Ovary (tissue), 9 donors: ENCODE data around the gene WASL. TPM values are rescaled to one million over a fixed set of nuclear protein-coding genes. Genes with fewer than 3 reads are reported as not detected.

Experiments
- DNase-seq, 5 donors: peaks; one replicate each; pipeline ENCODE4 v3.0.0-alpha.2; 2019 to 2020
- H3K27ac ChIP-seq, 2 donors: fragments of 200-600 bp; one replicate each; pipeline versions ENCODE4 v1.5.1 to v1.8.0; 2019 to 2022
- H3K27me3 ChIP-seq: fragments of 200-600 bp; one replicate; pipeline ENCODE4 v1.8.0; 2022
- H3K36me3 ChIP-seq: fragments of 200-600 bp; sonication (generic); one replicate; pipeline ENCODE4 v1.5.1; 2019
- H3K4me1 ChIP-seq: one replicate; pipeline ENCODE4 v1.8.1; 2013; ENCODE audit warnings: mild to moderate bottlenecking, moderate library complexity; ENCODE audit not compliant: insufficient read depth
- H3K4me3 ChIP-seq: fragments of 200-600 bp; sonication (generic); one replicate; pipeline ENCODE4 v1.5.1; 2017
- H3K9me3 ChIP-seq, 2 donors: fragments of 200-600 bp in 1 of 2; sonication (generic) in 1 of 2; one replicate each; pipeline versions ENCODE4 v1.5.1 to v1.8.1; 2013 to 2019; ENCODE audit warnings: mild to moderate bottlenecking in 1 of 2, moderate library complexity in 1 of 2
- EP300 ChIP-seq: sonication (generic); formaldehyde crosslinking; IDR thresholded peaks from one replicate; pipeline ENCODE4 v1.6.1; 2017; ENCODE audit warnings: antibody characterized with exemption
- POLR2A ChIP-seq: fragments of 450-650 bp; IDR thresholded peaks from one replicate; pipeline ENCODE4 v1.6.1; 2017; ENCODE audit warnings: antibody characterized with exemption, mild to moderate bottlenecking, moderate library complexity
- WGBS, 3 donors: extraction: QIAGEN DNeasy Blood & Tissue Kit in 1 of 3; methylation state at CpG; one replicate each; pipeline versions ENCODE4 v1.1.5 to v1.1.7; 2013 to 2017; 5-methylcytosine and 5-hydroxymethylcytosine counted together
- intact Hi-C, 4 donors: fragments of 100-400 bp; cut with DNase I; formaldehyde crosslinking; loops; one replicate each; pipeline versions ENCODE4 v1.11.0 to v1.15.1; 2022 to 2023
- polyA plus RNA-seq, 2 donors: library from polyadenylated mRNA; stranded (reverse); fragments of 200-250 nt in 1 of 2; fragments of 350-450 nt in 1 of 2; fragmentation: Illumina TruSeq in 1 of 2; extraction: RNeasy Lipid Tissue Mini Kit (QIAGEN cat#74804) in 1 of 2; gene quantifications; one replicate each; pipeline ENCODE4 v1.2.3, GENCODE V29; 2013 to 2014
- total RNA-seq, 7 donors: library from RNA; depleted of rRNA in 2 of 7; stranded (reverse); fragments of >200 nt in 2 of 7; fragmentation: NEBNext Ultra II Directional in 3 of 7; extraction: Animal tissue kit (Norgen Biotek cat#: 25700) in 3 of 7; gene quantifications; one replicate each; pipeline versions ENCODE4 v1.1.0 to v1.2.4, GENCODE V29; 2016 to 2023
- TF ChIP-seq, protein P1 (sequence below), 3 donors: fragments of 450-650 bp in 2 of 3; fragments of 200-600 bp in 1 of 3; IDR thresholded peaks; one replicate each; pipeline versions ENCODE4 v1.5.1 to v1.8.0; 2016 to 2022; ENCODE audit warnings: antibody characterized with exemption in 3 of 3, mild to moderate bottlenecking in 1 of 3
- donor health status: DM: no; HTN: no; CAD: no; lungs with moderate emphysema.
- donor health status: DM: no; HTN: no; CAD: no.
- donor health status: Bipolar disorder and iron deficiency.
- donor health status: DM: yes; HTN: yes; CAD: no.
- donor health status: DM: no; HTN: no; CAD: no.
- donor health status: DM: yes; HTN: yes; CAD: no.

Gene WASL
- total and polyA plus RNA-seq, 9 donors, result 29.1 to 71.5 (median 45.0) TPM

DNA sequence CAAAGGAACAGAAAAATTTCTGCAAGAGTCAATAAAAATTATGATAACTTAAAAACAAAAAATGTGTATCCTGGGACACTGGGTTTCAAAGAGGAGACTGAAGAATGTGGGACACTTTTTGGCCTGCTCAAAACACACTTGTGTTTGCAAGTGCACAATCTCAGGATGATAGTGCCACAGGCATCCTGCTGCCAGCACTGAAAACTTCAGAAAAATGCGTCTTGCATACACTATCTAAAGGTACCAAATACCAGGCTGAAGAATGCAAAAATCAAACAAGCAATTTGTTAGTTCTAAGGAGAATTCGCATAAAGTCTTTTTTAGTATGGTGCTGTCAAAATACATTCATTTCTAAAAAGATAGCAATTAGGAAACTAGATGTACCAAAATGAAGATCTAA, 38.1 kb downstream of the WASL start:
- DNase-seq, result no peak
- H3K27me3 ChIP-seq, result no peaks in the 10 kb centered on the region
- H3K4me1 ChIP-seq, result peaks cover 2% of the 10 kb centered on the region
- 21 to 44% (median 28%) methylated on average over 2 of the region's 2 CpGs for WGBS, 3 donors
- H3K36me3 ChIP-seq, result no peaks in the 10 kb centered on the region
- H3K4me3 ChIP-seq, result no peak overlapping the region
- H3K27ac ChIP-seq, result no peak overlapping the region
- H3K9me3 ChIP-seq, result no peaks in the 10 kb centered on the region
- no peak for TF ChIP-seq EP300
- no peak for TF ChIP-seq POLR2A
- TF ChIP-seq, protein P1, sequence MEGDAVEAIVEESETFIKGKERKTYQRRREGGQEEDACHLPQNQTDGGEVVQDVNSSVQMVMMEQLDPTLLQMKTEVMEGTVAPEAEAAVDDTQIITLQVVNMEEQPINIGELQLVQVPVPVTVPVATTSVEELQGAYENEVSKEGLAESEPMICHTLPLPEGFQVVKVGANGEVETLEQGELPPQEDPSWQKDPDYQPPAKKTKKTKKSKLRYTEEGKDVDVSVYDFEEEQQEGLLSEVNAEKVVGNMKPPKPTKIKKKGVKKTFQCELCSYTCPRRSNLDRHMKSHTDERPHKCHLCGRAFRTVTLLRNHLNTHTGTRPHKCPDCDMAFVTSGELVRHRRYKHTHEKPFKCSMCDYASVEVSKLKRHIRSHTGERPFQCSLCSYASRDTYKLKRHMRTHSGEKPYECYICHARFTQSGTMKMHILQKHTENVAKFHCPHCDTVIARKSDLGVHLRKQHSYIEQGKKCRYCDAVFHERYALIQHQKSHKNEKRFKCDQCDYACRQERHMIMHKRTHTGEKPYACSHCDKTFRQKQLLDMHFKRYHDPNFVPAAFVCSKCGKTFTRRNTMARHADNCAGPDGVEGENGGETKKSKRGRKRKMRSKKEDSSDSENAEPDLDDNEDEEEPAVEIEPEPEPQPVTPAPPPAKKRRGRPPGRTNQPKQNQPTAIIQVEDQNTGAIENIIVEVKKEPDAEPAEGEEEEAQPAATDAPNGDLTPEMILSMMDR (IDR thresholded peaks at IDR 0.05), result no peak
- intact Hi-C loops, result no loop called here

GRCh38 chr7:123709525-123709924, 39.3 kb downstream of the WASL start:
- peaks cover 2% of the 10 kb centered on the region for H3K4me1 ChIP-seq
- no peaks in the 10 kb centered on the region for H3K36me3 ChIP-seq
- WGBS, 3 donors, result 45 to 91% (median 68%) methylated on average over 2 of the region's 2 CpGs
- no peak for DNase-seq
- H3K27ac ChIP-seq, result no peak overlapping the region
- no peak overlapping the region for H3K4me3 ChIP-seq
- intact Hi-C loops, result no loop called here
- H3K27me3 ChIP-seq, result no peaks in the 10 kb centered on the region
- TF ChIP-seq, protein P1 (IDR thresholded peaks at IDR 0.05), result no peak
- no peak for TF ChIP-seq EP300
- no peaks in the 10 kb centered on the region for H3K9me3 ChIP-seq

GRCh38 chr7:123705211-123705901, 43.4 kb downstream of the WASL start:
- no peak for TF ChIP-seq POLR2A
- no peak for TF ChIP-seq EP300
- TF ChIP-seq, protein P1 (IDR thresholded peaks at IDR 0.05), result no peak
- H3K9me3 ChIP-seq, result no peaks in the 10 kb centered on the region
- DNase-seq, result no peak
- intact Hi-C loops, result no loop called here
- WGBS, 3 donors, result 77 to 93% (median 84%) methylated on average over 1 of the region's 1 CpG
- no peak overlapping the region for H3K4me3 ChIP-seq
- H3K27ac ChIP-seq, result no peak overlapping the region
- no peaks in the 10 kb centered on the region for H3K36me3 ChIP-seq
- no peaks in the 10 kb centered on the region for H3K27me3 ChIP-seq
- no peaks in the 10 kb centered on the region for H3K4me1 ChIP-seq

- Histone ChIP-seq H3K9me3 (no peaks in the 10 kb centered on the region), H3K36me3 (no peaks in the 10 kb centered on the region), H3K27me3 (no peaks in the 10 kb centered on the region), H3K27ac (no peak overlapping the region), H3K4me3 (no peak overlapping the region), H3K4me1 (no peaks in the 10 kb centered on the region)
- TF ChIP-seq, protein P1 (IDR thresholded peaks at IDR 0.05), result no peak
- TF ChIP-seq POLR2A (no peak), EP300 (no peak)
- DNase-seq, result no peak
- intact Hi-C loops, result loop anchor here in 1 of 4 donors (10.0 kb wide), 1 partner anchor 49 kb away; the partner anchor contains the start of gene WASL
- 60 to 68% (median 66%) methylated on average over 3 of the region's 3 CpGs for WGBS, 3 donors
Observed at GRCh38 chr7:123695944-123696677, 52.7 kb downstream of the WASL start.
